Choroid plexus epithelial cell (primary cell): ENCODE measurements around the gene TAGAP.

ENCODE experiments used
- DNase-seq: peaks from one replicate; pipeline ENCODE4 v3.0.0-alpha.2; 2010; ENCODE audit warnings: low read depth
- H3K4me3 ChIP-seq: 2 replicates; pipeline ENCODE4 v1.5.1; 2011; ENCODE audit warnings: low read depth, mild to moderate bottlenecking, control low read depth, low read length, moderate library complexity
- CTCF ChIP-seq: conservative IDR thresholded peaks from 2 replicates; pipeline ENCODE4 v1.5.1; 2011; ENCODE audit warnings: low read depth, mild to moderate bottlenecking, control low read depth, inconsistent platforms, low read length, moderate library complexity

The TAGAP gene

GRCh38 chr6:158987657-158988056 lies 57.1 kb downstream of the TAGAP start:
- no peak overlapping the region for H3K4me3 ChIP-seq
- no peak for TF ChIP-seq CTCF
- DNase-seq: no peak
